DMS53 (cell line): ENCODE measurements around the gene B4GALT5.
A peak's percentile ranks its signal among the peaks of the same experiment; 100 is the strongest.

ENCODE experiments used
- DNase-seq: peaks from one replicate; lab custom pipeline; 2025; lab: John Stamatoyannopoulos, UW

B4GALT5 gene

DNA sequence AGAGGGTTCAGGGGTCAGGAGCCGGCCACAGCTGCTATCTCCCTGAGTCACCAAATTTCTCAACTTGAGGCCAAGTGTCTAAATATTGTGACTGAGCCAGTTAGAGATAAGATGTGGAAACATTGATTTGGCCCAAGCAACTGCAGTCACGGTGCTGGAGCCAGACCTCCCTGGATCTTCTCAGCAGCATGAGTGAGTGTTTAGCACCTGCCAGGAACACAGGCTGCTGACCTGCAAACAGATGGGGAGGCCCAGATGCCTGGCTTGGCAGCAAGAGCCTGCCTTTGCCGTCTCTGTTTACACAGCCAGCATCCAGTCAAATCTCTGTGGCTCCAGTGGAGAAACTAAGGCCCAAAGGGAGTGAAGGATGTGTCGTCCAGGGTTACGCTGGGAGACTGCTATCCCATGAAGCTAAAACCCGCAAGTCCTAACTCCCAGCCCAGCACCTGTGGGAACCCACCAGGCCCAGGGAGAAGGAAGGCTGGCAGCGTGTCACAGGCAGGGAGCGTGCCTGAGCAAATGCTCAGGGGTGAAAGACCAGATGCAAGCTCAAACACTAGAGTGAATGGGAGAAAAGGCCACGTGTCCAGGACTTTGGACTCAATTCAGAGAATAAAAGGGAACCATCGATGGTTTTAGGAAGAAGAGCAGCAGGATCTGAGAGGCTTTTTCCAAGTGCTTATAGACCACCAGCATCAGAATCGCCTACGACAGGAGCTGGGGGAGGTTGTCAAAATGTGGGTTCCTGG is 129.8 kb downstream of the B4GALT5 start:
- peak; percentile 94 for DNase-seq

DNA sequence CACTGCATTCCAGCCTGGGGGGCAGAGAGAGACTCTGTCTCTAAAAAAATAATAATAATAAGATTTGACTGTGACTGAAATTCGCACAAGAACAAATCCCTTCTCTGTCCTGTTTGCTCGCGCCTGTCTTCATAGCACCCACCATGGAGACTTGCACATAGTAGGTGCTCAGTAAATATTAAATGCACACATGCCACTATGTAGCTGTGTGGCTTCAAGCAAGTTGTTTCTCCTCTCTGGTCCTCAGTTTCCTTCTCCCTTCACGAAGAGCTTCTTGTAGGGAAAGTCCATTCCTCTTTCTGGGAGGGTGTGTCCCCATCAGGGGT is 130.4 kb downstream of the B4GALT5 start:
- DNase-seq, result no peak
